GM13976 (cell line): Measurements from ENCODE around the gene SUSD1.

ENCODE experiments used
- DNase-seq: peaks from one replicate; pipeline ENCODE4 v3.0.0; 2012; ENCODE audit warnings: low spot score
- CTCF ChIP-seq: IDR thresholded peaks from 2 replicates; pipeline ENCODE4 v1.5.1; 2012; ENCODE audit warnings: borderline replicate concordance, mild to moderate bottlenecking; ENCODE audit not compliant: insufficient read depth; ENCODE audit errors: extremely low read depth, missing control alignments, control extremely low read depth
- in situ Hi-C: fragments of 300-500 bp; cut with MboI; formaldehyde crosslinking; loops from one replicate; pipeline ENCODE4 v1.12.0; 2022; ENCODE audit warnings: low sequenced_read_pairs, mixed read lengths, inconsistent platforms; ENCODE audit not compliant: unreplicated experiment

SUSD1 gene

GRCh38 chr9:112006361-112007020 lies 168.6 kb downstream of the SUSD1 start:
- no peak for DNase-seq
- in situ Hi-C loops: loop anchor here (10.0 kb wide), 1 partner anchor 62 kb away; no protein-coding TSS in a partner anchor

GRCh38 chr9:112005939-112006338 lies 169.2 kb downstream of the SUSD1 start:
- TF ChIP-seq CTCF: no peak
- in situ Hi-C loops: loop anchor here (10.0 kb wide), 1 partner anchor 61 kb away; no protein-coding TSS in a partner anchor
- DNase-seq: no peak

More at GRCh38 chr9:112006361-112007020, 168.6 kb downstream of the SUSD1 start:
- TF ChIP-seq CTCF: no peak

GRCh38 chr9:112003538-112003937 lies 171.6 kb downstream of the SUSD1 start:
- no peak for TF ChIP-seq CTCF
- in situ Hi-C loops: loop anchor here (10.0 kb wide), 1 partner anchor 59 kb away; no protein-coding TSS in a partner anchor
- no peak for DNase-seq

- no peak for TF ChIP-seq CTCF
- no peak for DNase-seq
- in situ Hi-C loops: loop anchor here (10.0 kb wide), 1 partner anchor 58 kb away; no protein-coding TSS in a partner anchor
These were observed 172.1 kb downstream of the SUSD1 start for GRCh38 chr9:112002847-112003457.

GRCh38 chr9:112002131-112002846 lies 172.8 kb downstream of the SUSD1 start:
- in situ Hi-C loops: loop anchor here (10.0 kb wide), 1 partner anchor 57 kb away; no protein-coding TSS in a partner anchor
- TF ChIP-seq CTCF: no peak
- no peak for DNase-seq

- no peak for TF ChIP-seq CTCF
- no peak for DNase-seq
- in situ Hi-C loops: loop anchor here (10.0 kb wide), 1 partner anchor 56 kb away; no protein-coding TSS in a partner anchor
These were observed 174.4 kb downstream of the SUSD1 start for GRCh38 chr9:112000743-112001142.
